GM21723 (cell line): ENCODE data around the gene MTREX.

Experiments
- ATAC-seq: cut with Tn5 transposase; IDR thresholded peaks from one replicate; pipeline ENCODE4 v1.9.1; 2021; ENCODE audit warnings: mild to moderate bottlenecking, moderate library complexity; ENCODE audit not compliant: unreplicated experiment

MTREX gene

GRCh38 chr5:55426455-55426854, 118.7 kb downstream of the MTREX start:
- ATAC-seq = no peak

DNA sequence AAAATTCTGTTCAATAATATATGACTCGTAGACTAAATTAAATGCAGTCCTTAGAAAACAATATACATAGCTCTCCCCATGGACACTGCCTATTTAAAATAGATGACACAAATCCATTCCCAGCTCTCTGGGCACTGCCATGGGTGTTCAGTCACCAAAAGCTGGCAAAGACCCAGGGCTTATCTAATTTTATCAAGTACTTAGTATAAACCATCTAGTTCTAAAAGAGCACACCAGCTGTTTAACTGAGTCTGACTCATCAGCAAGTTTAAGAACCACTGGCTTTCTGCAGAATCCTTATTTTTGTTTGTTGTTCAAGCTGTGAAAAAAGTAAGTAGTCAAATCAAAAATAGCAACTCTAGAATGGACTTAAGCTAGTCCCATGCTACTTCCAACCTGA, 119.4 kb downstream of the MTREX start:
- ATAC-seq = no peak

GRCh38 chr5:55429221-55429612, 121.4 kb downstream of the MTREX start:
- no peak for ATAC-seq

DNA sequence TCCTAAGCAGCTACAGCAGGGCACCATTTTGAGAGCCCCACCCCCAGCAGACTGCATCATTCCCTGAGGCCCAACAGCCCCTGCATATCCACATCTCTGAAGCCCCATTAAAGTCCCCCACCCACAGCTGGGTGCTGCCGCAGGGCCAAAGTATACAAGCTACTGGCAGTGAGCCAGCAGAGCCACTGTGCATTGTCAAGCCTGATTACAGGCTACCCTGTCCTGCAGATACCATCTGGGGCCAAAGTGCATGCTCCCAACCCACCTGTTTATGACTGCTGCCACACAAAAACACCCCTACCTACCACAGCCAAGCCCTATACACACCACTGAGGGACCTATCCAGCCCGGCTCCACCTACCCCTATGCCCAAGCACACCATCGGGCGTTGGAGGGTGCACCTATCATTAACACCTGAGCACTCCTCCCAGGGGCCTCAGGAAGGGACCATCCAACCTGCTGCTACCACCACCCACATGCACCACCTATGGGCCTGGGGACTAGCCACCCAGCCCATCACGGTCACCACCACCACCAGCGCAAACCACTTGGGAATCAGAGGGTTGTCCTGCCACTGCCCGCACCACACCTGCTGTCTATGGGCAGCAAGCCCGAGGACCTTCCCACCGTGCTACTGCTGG, 121.9 kb downstream of the MTREX start:
- ATAC-seq = no peak

- no peak for ATAC-seq
Observed at GRCh38 chr5:55432549-55432948, 124.8 kb downstream of the MTREX start.

DNA sequence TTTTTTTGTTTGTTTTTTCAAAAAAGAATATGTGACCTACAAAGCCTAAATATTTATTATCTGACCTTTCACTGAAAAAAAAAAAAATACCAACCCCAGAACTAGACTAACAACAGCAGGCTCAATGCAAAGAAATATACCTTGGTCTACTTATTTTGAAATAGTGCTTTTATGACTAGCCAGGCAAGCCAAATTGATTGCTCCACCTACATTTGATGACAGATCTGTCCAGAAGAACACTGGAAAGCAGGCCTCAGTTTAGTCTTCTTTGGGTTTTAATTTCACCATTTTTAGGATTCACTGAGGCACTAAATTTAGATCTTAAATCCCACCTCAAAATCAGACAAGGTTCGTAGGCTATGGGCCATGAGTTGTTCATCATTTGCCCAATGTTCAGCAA, 129.7 kb downstream of the MTREX start:
- no peak for ATAC-seq

DNA sequence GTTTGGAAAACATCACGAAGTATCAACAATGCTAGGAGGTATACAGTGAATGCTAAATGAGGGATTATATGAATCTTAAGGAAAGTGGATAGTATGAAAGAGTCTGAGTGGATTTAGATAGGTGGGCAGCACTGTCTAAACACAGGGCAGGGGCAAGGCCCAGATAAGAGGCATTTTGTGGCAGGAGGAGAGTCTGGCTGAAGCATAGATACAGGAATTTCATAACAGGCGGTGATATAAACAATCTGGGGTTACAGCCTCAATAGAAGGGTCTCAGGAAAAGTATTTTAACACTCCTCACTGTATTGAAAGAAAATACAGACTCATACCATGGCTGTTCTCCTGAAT, 130.0 kb downstream of the MTREX start:
- ATAC-seq = no peak

DNA sequence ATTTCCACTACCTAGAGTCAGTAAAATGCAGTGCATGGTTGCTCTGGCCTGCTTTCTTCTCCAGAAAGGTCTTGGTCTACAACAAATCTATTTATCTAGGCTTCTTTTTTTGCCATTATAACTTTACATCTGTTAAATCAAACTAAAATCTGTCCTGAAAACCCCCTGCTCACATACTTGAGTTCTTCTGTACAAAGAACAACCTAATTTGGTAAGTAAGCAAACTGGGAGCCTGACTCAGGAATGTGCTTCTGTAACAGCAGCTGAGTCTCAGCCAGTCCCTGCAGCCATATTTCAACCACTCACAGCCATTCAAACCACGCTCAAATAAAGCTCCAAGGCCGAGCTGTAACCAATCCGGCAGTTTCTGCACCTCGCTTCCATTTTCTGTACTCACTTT, 131.2 kb downstream of the MTREX start:
- no peak for ATAC-seq

DNA sequence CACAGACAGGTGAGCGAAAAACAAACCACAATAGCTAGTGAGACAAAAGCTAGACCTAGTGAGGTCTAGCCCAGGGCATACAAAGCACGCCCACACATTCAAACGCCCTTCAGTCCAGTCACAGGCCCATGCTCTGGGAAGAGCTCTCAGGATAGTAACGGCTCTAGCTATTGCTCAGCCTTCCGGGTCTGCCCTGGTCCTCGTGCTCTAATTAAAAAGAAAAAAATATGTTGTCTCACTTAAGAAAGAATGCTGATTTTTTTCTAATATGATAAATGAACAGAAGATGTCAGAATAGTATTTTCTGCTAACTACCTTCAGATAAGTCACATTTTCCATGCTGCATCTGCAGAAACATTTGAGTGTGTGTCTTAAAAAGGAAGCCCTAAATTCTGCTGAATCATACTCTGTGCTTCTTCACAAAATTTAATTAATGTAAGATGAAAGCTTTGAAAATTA, 132.4 kb downstream of the MTREX start:
- no peak for ATAC-seq

DNA sequence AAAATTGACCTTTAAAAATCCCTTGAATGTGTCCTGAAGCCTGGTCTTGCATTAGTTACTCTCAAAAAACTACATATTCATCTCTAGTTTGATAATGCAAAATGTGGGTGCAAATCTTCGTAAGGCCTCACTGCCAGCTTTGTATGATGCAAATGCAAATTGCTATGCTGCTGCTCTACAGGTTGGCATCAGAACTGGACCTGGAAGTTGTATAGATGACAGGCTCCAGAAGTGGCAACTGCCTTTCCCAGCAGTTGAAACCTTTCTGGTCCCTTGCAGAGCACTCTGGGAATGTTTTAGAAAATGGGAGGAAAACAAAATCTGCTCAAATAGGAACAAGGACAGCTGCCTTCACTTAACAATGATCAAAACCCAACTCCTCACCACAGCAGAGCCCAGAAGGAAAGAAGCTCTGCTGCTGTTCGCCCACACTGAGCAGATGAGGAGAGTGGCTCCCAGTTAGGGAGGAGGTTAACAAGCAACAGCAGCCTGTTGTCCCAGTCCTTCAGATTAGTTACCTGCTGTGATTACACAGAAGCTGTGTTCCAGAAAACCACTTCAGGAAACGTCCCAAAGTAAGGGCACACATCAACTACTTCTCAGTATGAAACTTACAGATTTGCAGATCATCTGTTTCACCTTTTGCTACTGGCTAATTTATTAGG, 133.4 kb downstream of the MTREX start:
- no peak for ATAC-seq

GRCh38 chr5:55441954-55442353, 134.2 kb downstream of the MTREX start:
- ATAC-seq = no peak

GRCh38 chr5:55445791-55446190, 138.0 kb downstream of the MTREX start:
- ATAC-seq = no peak

- no peak for ATAC-seq
Observed at GRCh38 chr5:55446640-55447351, 139.0 kb downstream of the MTREX start.

- ATAC-seq = no peak
Observed at GRCh38 chr5:55450050-55450765, 142.4 kb downstream of the MTREX start.

- no peak for ATAC-seq
Observed at GRCh38 chr5:55451976-55452375, 144.2 kb downstream of the MTREX start.

DNA sequence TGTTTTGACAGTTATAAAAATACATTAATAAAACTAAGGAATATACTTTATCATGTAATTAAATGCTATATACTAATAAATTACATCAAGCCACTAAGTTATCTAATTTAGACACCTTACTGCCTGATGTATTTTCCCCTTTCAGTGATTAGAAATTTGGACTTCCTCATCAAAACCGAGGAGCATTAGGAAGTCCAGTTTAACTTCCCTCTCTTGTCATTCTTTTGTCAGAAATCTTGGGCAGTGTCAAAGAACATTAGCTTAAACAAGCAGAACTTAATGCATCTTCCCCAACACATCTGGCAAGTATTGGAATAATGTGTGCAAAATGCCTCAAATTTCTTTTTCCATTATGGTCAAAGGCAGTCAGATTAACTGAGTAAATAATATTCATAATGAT, 145.4 kb downstream of the MTREX start:
- no peak for ATAC-seq

GRCh38 chr5:55454282-55454681, 146.5 kb downstream of the MTREX start:
- ATAC-seq = no peak

DNA sequence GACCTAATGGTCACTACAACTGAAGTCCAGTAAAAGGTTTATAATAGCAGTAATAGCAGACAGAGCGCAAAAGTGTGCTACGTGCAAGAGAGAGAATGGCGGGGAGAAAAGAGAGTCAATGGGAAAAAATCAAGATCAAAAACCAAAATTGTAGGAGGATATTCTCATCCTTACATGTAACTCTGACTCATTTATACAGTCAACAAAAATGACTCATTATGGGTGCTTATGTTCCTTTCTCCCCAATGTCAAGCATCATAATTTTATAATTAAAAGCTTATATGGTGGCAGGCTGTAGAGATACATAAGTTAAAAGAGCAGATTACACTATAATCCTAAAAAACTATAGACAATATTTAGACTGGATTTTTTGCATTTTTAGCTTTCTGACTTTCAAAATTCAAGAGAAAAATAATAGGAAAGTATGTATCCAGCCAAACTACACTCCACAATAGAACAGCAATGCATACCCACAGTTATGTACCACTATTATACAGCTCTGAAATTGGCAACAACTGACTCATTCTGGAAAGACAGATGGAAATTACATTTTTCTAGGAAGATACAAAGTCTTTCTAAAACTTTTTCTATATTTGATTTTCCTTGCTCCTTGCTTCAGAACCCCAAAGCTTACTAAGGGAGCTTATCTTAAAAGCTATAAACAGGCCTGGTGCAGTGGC, 148.6 kb downstream of the MTREX start:
- no peak for ATAC-seq

DNA sequence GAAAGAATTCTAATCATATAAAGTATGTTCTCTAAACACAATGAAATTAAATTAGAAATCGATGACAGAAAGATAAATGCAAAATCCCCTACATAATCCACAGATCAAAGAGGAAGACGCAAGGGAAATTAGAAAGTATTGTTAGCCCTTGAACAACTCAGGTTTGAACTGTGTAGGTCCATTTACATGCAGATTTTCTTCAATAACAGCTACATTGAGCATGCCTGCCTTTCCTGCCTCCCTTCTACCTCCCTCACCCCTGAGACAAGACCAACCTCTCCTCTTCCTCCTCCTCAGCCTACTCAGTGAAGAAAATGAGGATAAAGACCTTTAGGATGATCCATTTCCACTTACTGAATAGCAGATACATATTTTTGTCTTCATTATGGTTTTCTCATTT, 151.8 kb downstream of the MTREX start:
- no peak for ATAC-seq

DNA sequence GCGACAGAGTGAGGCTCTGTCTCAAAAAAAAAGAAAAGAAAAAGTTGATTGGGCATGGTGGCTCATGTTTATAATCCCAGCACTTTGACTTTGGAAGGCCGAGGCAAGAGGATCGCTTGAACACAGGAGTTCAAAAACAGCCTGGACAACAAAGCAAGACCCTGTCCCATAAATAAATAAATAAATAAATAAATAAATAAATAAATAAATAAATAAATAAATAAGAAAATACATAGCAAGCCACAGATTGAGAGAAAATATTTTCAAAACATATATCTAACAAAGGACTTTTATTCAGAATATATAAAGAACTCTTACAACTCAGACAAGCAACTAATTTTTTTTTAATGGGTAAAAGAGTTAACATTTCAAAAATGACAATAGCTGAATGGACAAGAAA, 155.8 kb downstream of the MTREX start:
- ATAC-seq = no peak
